ENCODE measurements around the gene CHCHD3.

The CHCHD3 gene

GRCh38 chr7:132891554-132891953 is 190.3 kb downstream of the CHCHD3 start:
- H3K27ac ChIP-seq: no peak overlapping the region
- no peak overlapping the region for H3K4me3 ChIP-seq (ENCODE audit: low read depth in 1 of 2, low read length in 1 of 2)
- no peaks in the 10 kb centered on the region for H3K9me3 ChIP-seq
- no peaks in the 10 kb centered on the region for H3K4me1 ChIP-seq (ENCODE audit: control insufficient read depth in 1 of 2, insufficient read depth in 1 of 2, low read depth in 1 of 2, low read length in 1 of 2)
- no peaks in the 10 kb centered on the region for H3K36me3 ChIP-seq
- H3K27me3 ChIP-seq: no peaks in the 10 kb centered on the region
- no peak for TF ChIP-seq CTCF (IDR thresholded peaks at IDR 0.05)

- H3K4me1 ChIP-seq (ENCODE audit: control insufficient read depth in 1 of 2, insufficient read depth in 1 of 2, low read depth in 1 of 2, low read length in 1 of 2): no peaks in the 10 kb centered on the region
- no peak overlapping the region for H3K4me3 ChIP-seq (ENCODE audit: low read depth in 1 of 2, low read length in 1 of 2)
- TF ChIP-seq CTCF (IDR thresholded peaks at IDR 0.05): no peak
- H3K9me3 ChIP-seq: no peaks in the 10 kb centered on the region
- no peak overlapping the region for H3K27ac ChIP-seq
- H3K36me3 ChIP-seq: no peaks in the 10 kb centered on the region
- H3K27me3 ChIP-seq: no peaks in the 10 kb centered on the region
Measured at GRCh38 chr7:132882714-132883428, 199.0 kb downstream of the CHCHD3 start.

GRCh38 chr7:132881317-132881716 is 200.6 kb downstream of the CHCHD3 start:
- no peak for TF ChIP-seq CTCF (IDR thresholded peaks at IDR 0.05)
- Histone ChIP-seq H3K9me3 (no peaks in the 10 kb centered on the region), H3K4me3 (ENCODE audit: low read depth in 1 of 2, low read length in 1 of 2) (no peak overlapping the region), H3K27me3 (no peaks in the 10 kb centered on the region), H3K4me1 (ENCODE audit: control insufficient read depth in 1 of 2, insufficient read depth in 1 of 2, low read depth in 1 of 2, low read length in 1 of 2) (no peaks in the 10 kb centered on the region), H3K36me3 (no peaks in the 10 kb centered on the region), H3K27ac (no peak overlapping the region)

GRCh38 chr7:132879579-132879978 is 202.3 kb downstream of the CHCHD3 start:
- no peak for TF ChIP-seq CTCF (IDR thresholded peaks at IDR 0.05)
- H3K9me3 ChIP-seq: no peaks in the 10 kb centered on the region

GRCh38 chr7:132878204-132878919 is 203.5 kb downstream of the CHCHD3 start:
- no peaks in the 10 kb centered on the region for H3K9me3 ChIP-seq
- H3K4me3 ChIP-seq (ENCODE audit: low read depth in 1 of 2, low read length in 1 of 2): no peak overlapping the region
- H3K27ac ChIP-seq: no peak overlapping the region

More at GRCh38 chr7:132879579-132879978, 202.3 kb downstream of the CHCHD3 start:
- H3K27ac ChIP-seq: no peak overlapping the region
- H3K4me1 ChIP-seq (ENCODE audit: control insufficient read depth in 1 of 2, insufficient read depth in 1 of 2, low read depth in 1 of 2, low read length in 1 of 2): no peaks in the 10 kb centered on the region
- no peak overlapping the region for H3K4me3 ChIP-seq (ENCODE audit: low read depth in 1 of 2, low read length in 1 of 2)
- H3K36me3 ChIP-seq: no peaks in the 10 kb centered on the region
- H3K27me3 ChIP-seq: no peaks in the 10 kb centered on the region

More at GRCh38 chr7:132878204-132878919, 203.5 kb downstream of the CHCHD3 start:
- TF ChIP-seq CTCF (IDR thresholded peaks at IDR 0.05): no peak
- Histone ChIP-seq H3K4me1 (ENCODE audit: control insufficient read depth in 1 of 2, insufficient read depth in 1 of 2, low read depth in 1 of 2, low read length in 1 of 2) (no peaks in the 10 kb centered on the region), H3K27me3 (no peaks in the 10 kb centered on the region), H3K36me3 (no peaks in the 10 kb centered on the region)
